ENCODE results near the gene TEX51. TPM values are rescaled to one million over a fixed set of nuclear protein-coding genes. Genes with fewer than 3 reads are reported as not detected.

The TEX51 gene
- polyA plus RNA-seq, 6 donors from 2014 or later, result not detected

DNA sequence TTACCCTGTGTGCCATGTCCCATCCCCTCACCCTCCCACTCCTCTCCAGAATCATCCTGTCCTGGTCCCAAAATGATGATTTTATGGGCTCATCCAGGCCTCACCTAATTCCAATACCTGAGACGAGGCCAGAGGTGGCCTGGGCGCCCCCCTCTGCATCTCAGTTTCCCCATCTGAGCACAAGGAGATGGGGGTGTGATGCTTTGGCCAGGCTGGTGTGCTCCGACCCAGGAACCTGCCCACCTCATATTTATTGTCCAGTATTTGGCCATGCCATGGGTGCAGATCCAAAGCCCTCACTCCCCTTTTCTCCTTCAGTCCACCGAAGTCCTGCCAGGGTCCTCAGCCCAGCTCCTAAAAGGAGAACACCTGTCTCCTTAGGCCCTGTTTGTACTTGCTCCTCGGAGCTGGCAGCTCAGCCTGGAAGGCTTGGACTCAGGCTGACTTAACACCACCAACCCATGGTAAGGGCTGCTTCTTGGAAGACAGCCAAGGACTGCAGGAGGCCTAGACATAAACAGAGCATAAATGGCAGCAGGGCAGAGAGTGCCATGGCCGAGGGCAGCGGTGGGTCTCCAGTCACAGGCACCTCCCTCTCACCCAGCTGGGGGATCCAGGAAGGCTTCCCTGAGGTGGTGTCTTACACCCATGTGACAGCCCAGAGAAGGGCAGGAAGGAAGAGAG lies 3.6 kb downstream of the TEX51 start:
- Mint-ChIP-seq H3K36me3 (peaks cover 5 to 30% of the 10 kb centered on the region in 2 donors), H3K4me3 (no peak overlapping the region), H3K27me3 (peaks cover 11 to 43% (median 32%) of the 10 kb centered on the region in 3 donors), H3K9me3 (peaks cover 3 to 33% (median 14%) of the 10 kb centered on the region in 7 donors), H3K27ac (no peak overlapping the region), H3K4me1 (peaks cover 11 to 27% (median 17%) of the 10 kb centered on the region in 3 donors)
- ATAC-seq (ENCODE audit: low read depth in 2 of 2) (no peak), DNase-seq (no peak)

- peak overlapping the region in 1 of 8 donors; percentile 35 for H3K4me3 Mint-ChIP-seq
- H3K27ac Mint-ChIP-seq, result no peak overlapping the region
- no peak for ATAC-seq (ENCODE audit: low read depth in 2 of 2)
- H3K36me3 Mint-ChIP-seq, result peaks cover 5 to 26% of the 10 kb centered on the region in 2 donors
- peaks cover 11 to 45% (median 29%) of the 10 kb centered on the region in 3 donors for H3K27me3 Mint-ChIP-seq
- H3K4me1 Mint-ChIP-seq, result peaks cover 11 to 27% (median 17%) of the 10 kb centered on the region in 3 donors
- H3K9me3 Mint-ChIP-seq, result peaks cover 3 to 31% (median 12%) of the 10 kb centered on the region in 7 donors
- DNase-seq, result no peak
Measured at GRCh38 chr2:126902859-126903258, 4.2 kb downstream of the TEX51 start.

DNA sequence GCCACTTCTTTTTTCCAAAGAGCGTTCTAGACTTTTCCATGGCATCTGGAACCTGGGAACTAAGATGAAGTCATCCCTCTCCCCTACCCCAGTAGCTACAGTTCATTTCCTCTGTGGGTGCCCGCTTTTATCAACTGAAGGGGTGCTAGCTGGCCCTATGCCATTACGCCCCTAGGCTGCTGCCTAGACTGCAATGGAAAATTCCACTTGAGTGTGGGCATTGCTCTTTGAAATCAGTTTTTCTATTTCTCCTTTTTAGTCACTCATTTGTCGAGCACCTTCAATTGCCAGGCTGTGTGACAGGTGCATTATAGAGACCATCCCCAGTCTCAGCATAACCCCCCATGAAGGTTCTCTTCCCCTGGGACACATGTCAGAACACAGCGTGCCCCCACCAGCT lies 7.3 kb downstream of the TEX51 start:
- H3K27ac Mint-ChIP-seq, result peak overlapping the region in 1 of 6 donors; percentile 5
- peak overlapping the region in 4 of 8 donors; percentile 3 to 67 (median 42) for H3K4me3 Mint-ChIP-seq
- H3K27me3 Mint-ChIP-seq, result peaks cover 5 to 28% (median 13%) of the 10 kb centered on the region in 3 donors
- ATAC-seq (ENCODE audit: low read depth in 2 of 2) (no peak), DNase-seq (no peak)
- H3K4me1 Mint-ChIP-seq, result peaks cover 11 to 31% (median 17%) of the 10 kb centered on the region in 3 donors
- peaks cover 0 to 17% of the 10 kb centered on the region in 2 donors for H3K36me3 Mint-ChIP-seq
- peaks cover 2 to 17% (median 11%) of the 10 kb centered on the region in 7 donors for H3K9me3 Mint-ChIP-seq

- Mint-ChIP-seq H3K4me1 (peaks cover 11 to 28% (median 17%) of the 10 kb centered on the region in 3 donors), H3K27ac (peak overlapping the region in 2 of 6 donors; percentile 20 to 29), H3K9me3 (peaks cover 2 to 17% (median 11%) of the 10 kb centered on the region in 7 donors), H3K27me3 (peaks cover 5 to 26% (median 13%) of the 10 kb centered on the region in 3 donors), H3K4me3 (no peak overlapping the region), H3K36me3 (peaks cover 0 to 17% of the 10 kb centered on the region in 2 donors)
- ATAC-seq (ENCODE audit: low read depth in 2 of 2) (no peak), DNase-seq (no peak)
Measured at GRCh38 chr2:126906781-126907180, 8.1 kb downstream of the TEX51 start.

DNA sequence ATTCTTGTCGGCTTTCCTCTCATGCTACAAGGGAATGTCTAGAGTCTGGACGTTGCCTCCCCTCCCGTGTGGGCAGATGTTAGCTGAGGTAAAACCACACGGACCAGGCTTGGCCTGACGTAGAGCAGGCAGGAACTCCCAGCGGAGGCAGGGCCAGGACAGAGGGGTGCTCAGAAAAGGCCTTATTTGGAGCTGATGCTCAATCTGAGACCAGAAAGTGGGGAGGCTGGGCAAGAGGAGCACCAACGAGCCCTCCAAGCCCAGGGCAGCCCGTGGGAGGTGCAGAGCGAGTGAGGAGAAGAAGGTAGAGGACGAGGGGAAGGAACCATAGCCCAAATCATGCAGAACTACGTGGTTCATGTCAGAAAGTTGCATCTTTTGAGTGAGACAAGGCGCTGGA lies 9.0 kb downstream of the TEX51 start:
- no peak for ATAC-seq (ENCODE audit: low read depth in 2 of 2)
- H3K27ac Mint-ChIP-seq, result peak overlapping the region in 1 of 6 donors; percentile 45

DNA sequence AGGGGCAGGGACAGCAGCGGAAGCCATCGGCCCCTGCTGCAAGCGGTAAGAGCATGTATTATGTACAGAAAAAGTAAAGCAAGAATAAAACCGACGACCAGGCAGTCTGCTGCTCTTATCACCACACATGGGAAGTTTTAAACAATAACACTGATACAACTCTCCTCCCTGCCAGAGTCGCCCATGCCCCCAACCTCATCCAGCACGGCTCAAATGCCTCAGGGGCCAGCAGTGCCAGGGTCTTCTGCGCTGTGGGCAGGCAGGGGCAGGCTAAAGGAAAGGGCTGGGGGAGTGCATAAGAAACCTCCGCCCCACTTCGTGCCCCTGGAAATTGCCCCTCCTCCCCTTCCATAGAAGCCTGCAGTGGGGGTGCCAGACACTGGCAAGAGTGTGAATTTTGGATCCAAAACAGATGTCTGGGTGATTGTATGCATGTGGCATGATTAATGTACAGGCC lies 10.1 kb downstream of the TEX51 start:
- Mint-ChIP-seq H3K4me1 (peaks cover 11 to 26% (median 12%) of the 10 kb centered on the region in 3 donors), H3K36me3 (peaks cover 0 to 2% of the 10 kb centered on the region in 2 donors)
- no peak for ATAC-seq (ENCODE audit: low read depth in 2 of 2)

More for the DNA sequence above, 9.0 kb downstream of the TEX51 start:
- Mint-ChIP-seq H3K9me3 (peaks cover 2 to 17% (median 8%) of the 10 kb centered on the region in 7 donors), H3K27me3 (peaks cover 6 to 19% (median 10%) of the 10 kb centered on the region in 3 donors), H3K4me1 (peaks cover 11 to 26% (median 13%) of the 10 kb centered on the region in 3 donors), H3K4me3 (peak overlapping the region in 1 of 8 donors; percentile 26), H3K36me3 (peaks cover 0 to 13% of the 10 kb centered on the region in 2 donors)
- DNase-seq, result no peak

DNA sequence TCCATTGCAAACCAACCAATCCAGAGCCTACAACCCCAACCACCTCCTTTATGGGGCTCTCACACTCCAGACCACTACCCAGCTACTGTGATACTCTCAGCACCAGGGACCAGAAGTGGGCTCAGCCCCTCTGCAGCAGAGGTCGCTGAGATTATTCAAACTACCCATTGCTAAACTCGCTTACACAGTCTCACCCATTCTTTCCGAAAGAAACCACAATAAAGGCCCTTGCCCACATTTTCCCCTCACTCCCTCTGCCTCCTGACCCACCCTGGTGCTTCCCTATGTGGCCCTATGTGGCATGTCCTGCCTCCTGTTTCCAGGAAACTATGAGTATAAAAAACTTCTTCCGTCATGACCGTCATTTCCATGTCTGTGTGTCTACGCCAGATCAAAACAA lies 10.7 kb downstream of the TEX51 start:
- no peak for ATAC-seq (ENCODE audit: low read depth in 2 of 2)
- no peak for DNase-seq
- peaks cover 0 to 5% (median 2%) of the 10 kb centered on the region in 7 donors for H3K9me3 Mint-ChIP-seq
- H3K27me3 Mint-ChIP-seq, result peaks cover 6 to 9% (median 6%) of the 10 kb centered on the region in 3 donors
- no peak overlapping the region for H3K27ac Mint-ChIP-seq
- H3K4me3 Mint-ChIP-seq, result peak overlapping the region in 1 of 8 donors; percentile 45
- H3K36me3 Mint-ChIP-seq, result no peaks in the 10 kb centered on the region
- H3K4me1 Mint-ChIP-seq, result peaks cover 11 to 26% (median 12%) of the 10 kb centered on the region in 3 donors

More for the DNA sequence above, 10.1 kb downstream of the TEX51 start:
- peaks cover 0 to 11% (median 2%) of the 10 kb centered on the region in 7 donors for H3K9me3 Mint-ChIP-seq
- H3K4me3 Mint-ChIP-seq, result no peak overlapping the region
- peaks cover 6 to 10% (median 6%) of the 10 kb centered on the region in 3 donors for H3K27me3 Mint-ChIP-seq
- no peak overlapping the region for H3K27ac Mint-ChIP-seq
- DNase-seq, result no peak

DNA sequence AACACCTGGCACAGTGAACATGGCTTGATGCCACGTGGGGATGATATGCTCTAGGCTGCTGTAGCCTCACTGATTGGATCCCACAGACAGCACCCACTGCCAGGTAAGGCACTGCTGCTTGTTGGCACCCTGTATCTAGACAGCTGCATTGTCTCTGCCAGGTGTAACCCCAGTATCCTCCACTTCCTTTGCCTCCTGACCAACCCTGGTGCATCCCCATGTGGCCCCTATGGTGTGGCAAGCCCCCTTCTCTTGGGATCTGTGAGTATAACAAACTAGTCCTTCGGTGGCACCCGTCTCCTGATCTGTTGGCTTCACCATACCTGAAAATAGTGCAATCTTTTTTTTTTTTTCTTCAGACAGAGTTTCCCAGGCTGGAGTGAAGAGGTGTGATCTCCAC lies 11.1 kb downstream of the TEX51 start:
- no peak for DNase-seq
- Mint-ChIP-seq H3K27me3 (peaks cover 6 to 9% (median 6%) of the 10 kb centered on the region in 3 donors), H3K9me3 (peaks cover 0 to 4% (median under 1%) of the 10 kb centered on the region in 7 donors), H3K36me3 (no peaks in the 10 kb centered on the region), H3K4me1 (peaks cover 11 to 23% (median 12%) of the 10 kb centered on the region in 3 donors), H3K4me3 (peak overlapping the region in 2 of 8 donors; percentile 45 to 54), H3K27ac (peak overlapping the region in 2 of 6 donors; percentile 36 to 72)
- ATAC-seq (ENCODE audit: low read depth in 2 of 2), result no peak

DNA sequence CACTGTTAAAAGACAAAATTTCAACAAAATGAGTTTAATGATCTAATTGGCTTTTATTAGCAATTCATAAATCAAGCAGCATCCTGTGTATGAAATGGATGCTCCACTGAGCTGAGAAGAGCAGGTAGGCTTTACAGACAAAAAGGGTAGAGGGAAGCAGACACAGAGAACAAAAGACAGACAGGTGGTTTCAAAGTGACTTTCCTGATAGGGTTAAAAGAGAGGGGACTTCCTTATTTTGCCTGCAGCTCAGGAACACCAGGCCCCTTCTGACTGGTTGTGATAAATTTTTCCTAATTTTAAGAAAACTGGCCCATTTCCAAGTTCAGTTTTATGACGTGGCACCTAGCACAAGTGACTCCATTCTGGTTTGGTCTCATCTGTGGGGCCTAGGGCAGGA lies 11.9 kb downstream of the TEX51 start:
- ATAC-seq (ENCODE audit: low read depth in 2 of 2), result no peak
- Mint-ChIP-seq H3K4me3 (no peak overlapping the region), H3K4me1 (peaks cover 8 to 14% (median 9%) of the 10 kb centered on the region in 3 donors), H3K27me3 (peaks cover 6 to 9% (median 6%) of the 10 kb centered on the region in 3 donors), H3K27ac (no peak overlapping the region), H3K9me3 (peaks cover 0 to 2% (median 0%) of the 10 kb centered on the region in 7 donors), H3K36me3 (no peaks in the 10 kb centered on the region)
- DNase-seq, result no peak

- Mint-ChIP-seq H3K4me3 (no peak overlapping the region), H3K9me3 (peaks cover 0 to 2% (median 0%) of the 10 kb centered on the region in 7 donors), H3K36me3 (no peaks in the 10 kb centered on the region), H3K27ac (no peak overlapping the region), H3K27me3 (peaks cover 6 to 12% (median 8%) of the 10 kb centered on the region in 3 donors), H3K4me1 (peaks cover 2 to 8% (median 3%) of the 10 kb centered on the region in 3 donors)
- no peak for DNase-seq
- ATAC-seq (ENCODE audit: low read depth in 2 of 2), result no peak
Measured at GRCh38 chr2:126911111-126911796, 12.6 kb downstream of the TEX51 start.

DNA sequence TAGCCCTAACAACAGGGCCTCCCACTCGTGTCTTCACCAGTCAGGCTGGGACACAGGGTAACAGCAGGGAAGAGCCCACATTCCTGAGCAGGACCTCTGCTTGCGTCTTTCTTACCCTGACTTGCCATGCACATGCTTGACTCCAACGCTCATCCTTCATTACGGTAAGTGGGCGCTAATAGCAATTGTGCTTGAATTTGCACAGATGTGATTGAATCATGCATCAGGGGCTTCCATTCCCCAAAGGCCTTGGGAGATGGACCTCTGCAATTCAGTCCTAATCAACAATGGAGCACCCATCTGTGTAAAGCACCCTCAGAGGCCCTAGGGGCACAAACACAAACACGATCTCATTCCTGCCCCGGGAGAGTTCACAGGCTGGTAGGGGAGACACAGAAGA lies 13.5 kb downstream of the TEX51 start:
- Mint-ChIP-seq H3K9me3 (peaks cover 0 to 3% (median 0%) of the 10 kb centered on the region in 7 donors), H3K27ac (no peak overlapping the region), H3K27me3 (peaks cover 6 to 12% (median 11%) of the 10 kb centered on the region in 3 donors), H3K36me3 (no peaks in the 10 kb centered on the region), H3K4me3 (no peak overlapping the region), H3K4me1 (peaks cover 0 to 7% (median 0%) of the 10 kb centered on the region in 3 donors)
- ATAC-seq (ENCODE audit: low read depth in 2 of 2) (no peak), DNase-seq (no peak)

GRCh38 chr2:126913329-126913728 lies 14.6 kb downstream of the TEX51 start:
- H3K4me1 Mint-ChIP-seq, result peaks cover 0 to 7% (median 0%) of the 10 kb centered on the region in 3 donors
- no peak overlapping the region for H3K4me3 Mint-ChIP-seq
- ATAC-seq (ENCODE audit: low read depth in 2 of 2) (no peak), DNase-seq (no peak)
- H3K27ac Mint-ChIP-seq, result no peak overlapping the region
- peaks cover 0 to 3% (median 0%) of the 10 kb centered on the region in 7 donors for H3K9me3 Mint-ChIP-seq
- H3K27me3 Mint-ChIP-seq, result peaks cover 6 to 10% (median 8%) of the 10 kb centered on the region in 3 donors
- no peaks in the 10 kb centered on the region for H3K36me3 Mint-ChIP-seq

Measured in naive B cell (primary cell).